Glutamatergic neuron (in vitro differentiated cells): ENCODE results near the gene TRPV4. TPM values are rescaled to one million over a fixed set of nuclear protein-coding genes. Genes with fewer than 3 reads are reported as not detected.

Experiments used
- DNase-seq: peaks from one replicate; pipeline ENCODE4 v3.0.0; 2022
- H3K27ac Mint-ChIP-seq: one replicate; pipeline ENCODE4 v1.8.0; 2020; ENCODE audit warnings: mild to moderate bottlenecking, mixed read lengths, inconsistent platforms; ENCODE audit not compliant: unreplicated experiment
- H3K27me3 Mint-ChIP-seq: one replicate; pipeline ENCODE4 v1.8.0; 2020; ENCODE audit warnings: mild to moderate bottlenecking, moderate library complexity, mixed read lengths, inconsistent platforms; ENCODE audit not compliant: unreplicated experiment
- H3K36me3 Mint-ChIP-seq: one replicate; pipeline ENCODE4 v1.8.0; 2020; ENCODE audit warnings: mild to moderate bottlenecking, mixed read lengths, inconsistent platforms; ENCODE audit not compliant: unreplicated experiment
- H3K4me1 Mint-ChIP-seq: one replicate; pipeline ENCODE4 v1.8.0; 2020; ENCODE audit warnings: mild to moderate bottlenecking, low read depth, mixed read lengths, inconsistent platforms; ENCODE audit not compliant: unreplicated experiment
- H3K4me3 Mint-ChIP-seq: one replicate; pipeline ENCODE4 v1.8.0; 2020; ENCODE audit warnings: mild to moderate bottlenecking, mixed read lengths, inconsistent platforms; ENCODE audit not compliant: unreplicated experiment
- H3K9me3 Mint-ChIP-seq: one replicate; pipeline ENCODE4 v1.8.0; 2020; ENCODE audit warnings: mild to moderate bottlenecking, moderate library complexity, mixed read lengths, inconsistent platforms; ENCODE audit not compliant: unreplicated experiment
- total RNA-seq: library from RNA; stranded (reverse); fragmentation: NEBNext Ultra II Directional; extraction: Animal tissue kit (Norgen Biotek cat#: 25700); gene quantifications from one replicate; pipeline ENCODE4 v1.2.1, GENCODE V29; 2021; ENCODE audit not compliant: unreplicated experiment
- TF ChIP-seq, protein P1 (sequence below): fragments of 200-600 bp; sonication (generic); IDR thresholded peaks from one replicate; pipeline ENCODE4 v1.5.0; 2021; ENCODE audit not compliant: partially characterized antibody, unreplicated experiment

The TRPV4 gene
- total RNA-seq, 1 donor from 2014 or later = 0.17 TPM

DNA sequence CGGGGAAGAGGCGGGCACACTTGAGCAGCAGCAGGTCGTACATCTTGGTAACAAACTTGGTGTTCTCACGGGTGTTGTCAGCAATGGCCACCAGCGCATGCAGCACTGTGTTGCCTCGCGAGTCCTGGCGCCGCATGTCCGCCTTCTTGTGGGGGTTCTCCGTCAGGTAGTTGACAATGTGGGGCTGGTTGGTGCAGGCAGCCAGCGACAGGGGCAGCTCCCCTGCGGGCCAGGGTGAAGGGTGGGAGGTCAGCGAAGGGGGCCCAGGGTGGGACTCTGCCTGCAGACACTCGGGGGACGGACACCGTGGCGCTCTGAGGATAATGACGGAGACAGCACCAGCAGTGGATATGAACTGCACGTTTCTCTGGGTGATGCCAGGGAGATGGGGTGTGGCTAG lies 34.5 kb downstream of the TRPV4 start:
- peaks cover 7% of the 10 kb centered on the region for H3K27me3 Mint-ChIP-seq
- H3K9me3 Mint-ChIP-seq = no peaks in the 10 kb centered on the region
- TF ChIP-seq, protein P1, sequence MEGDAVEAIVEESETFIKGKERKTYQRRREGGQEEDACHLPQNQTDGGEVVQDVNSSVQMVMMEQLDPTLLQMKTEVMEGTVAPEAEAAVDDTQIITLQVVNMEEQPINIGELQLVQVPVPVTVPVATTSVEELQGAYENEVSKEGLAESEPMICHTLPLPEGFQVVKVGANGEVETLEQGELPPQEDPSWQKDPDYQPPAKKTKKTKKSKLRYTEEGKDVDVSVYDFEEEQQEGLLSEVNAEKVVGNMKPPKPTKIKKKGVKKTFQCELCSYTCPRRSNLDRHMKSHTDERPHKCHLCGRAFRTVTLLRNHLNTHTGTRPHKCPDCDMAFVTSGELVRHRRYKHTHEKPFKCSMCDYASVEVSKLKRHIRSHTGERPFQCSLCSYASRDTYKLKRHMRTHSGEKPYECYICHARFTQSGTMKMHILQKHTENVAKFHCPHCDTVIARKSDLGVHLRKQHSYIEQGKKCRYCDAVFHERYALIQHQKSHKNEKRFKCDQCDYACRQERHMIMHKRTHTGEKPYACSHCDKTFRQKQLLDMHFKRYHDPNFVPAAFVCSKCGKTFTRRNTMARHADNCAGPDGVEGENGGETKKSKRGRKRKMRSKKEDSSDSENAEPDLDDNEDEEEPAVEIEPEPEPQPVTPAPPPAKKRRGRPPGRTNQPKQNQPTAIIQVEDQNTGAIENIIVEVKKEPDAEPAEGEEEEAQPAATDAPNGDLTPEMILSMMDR = no peak
- no peaks in the 10 kb centered on the region for H3K36me3 Mint-ChIP-seq
- H3K27ac Mint-ChIP-seq = no peak overlapping the region
- H3K4me1 Mint-ChIP-seq = no peaks in the 10 kb centered on the region
- no peak for DNase-seq
- H3K4me3 Mint-ChIP-seq = no peak overlapping the region

DNA sequence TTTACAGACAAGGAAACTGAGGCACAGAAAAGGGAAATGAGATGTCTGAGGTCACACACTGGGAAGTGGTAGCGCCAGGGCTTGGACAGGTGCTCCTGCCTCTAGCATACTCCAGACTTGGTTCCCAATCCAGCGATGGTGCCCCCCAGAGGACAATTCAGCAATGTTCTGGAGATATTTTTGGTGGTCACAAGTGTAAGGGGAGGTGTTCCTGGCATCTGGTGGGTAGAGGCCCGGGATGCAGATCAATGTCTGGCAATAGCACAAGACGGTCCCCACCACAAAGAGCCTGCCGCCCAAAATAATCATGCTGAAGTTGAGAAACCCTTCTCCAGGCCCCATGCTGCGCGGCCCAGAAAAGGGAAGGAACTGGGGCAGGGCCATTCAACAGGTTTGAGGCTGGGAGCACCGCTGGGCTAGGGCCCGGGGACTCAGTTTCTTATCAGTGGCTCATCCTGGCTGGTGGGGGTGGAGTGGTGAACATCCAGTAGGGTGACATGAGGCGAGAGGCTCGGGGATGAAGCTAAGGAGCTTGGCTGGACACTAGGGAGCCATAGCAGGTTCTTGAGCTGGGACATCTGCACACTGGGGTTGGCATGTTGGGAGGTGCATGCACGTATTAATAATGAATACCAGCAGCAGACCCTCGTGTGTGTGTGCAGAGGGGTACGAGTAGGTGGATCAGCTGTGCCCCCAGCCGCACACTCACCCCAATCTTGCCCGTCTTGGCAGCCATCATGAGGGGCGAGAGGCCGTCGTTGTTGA lies 35.1 kb downstream of the TRPV4 start:
- H3K27me3 Mint-ChIP-seq = peaks cover 10% of the 10 kb centered on the region
- no peaks in the 10 kb centered on the region for H3K4me1 Mint-ChIP-seq
- TF ChIP-seq, protein P1 = no peak
- H3K4me3 Mint-ChIP-seq = no peak overlapping the region
- no peaks in the 10 kb centered on the region for H3K36me3 Mint-ChIP-seq
- H3K27ac Mint-ChIP-seq = no peak overlapping the region
- no peak for DNase-seq
- no peaks in the 10 kb centered on the region for H3K9me3 Mint-ChIP-seq

DNA sequence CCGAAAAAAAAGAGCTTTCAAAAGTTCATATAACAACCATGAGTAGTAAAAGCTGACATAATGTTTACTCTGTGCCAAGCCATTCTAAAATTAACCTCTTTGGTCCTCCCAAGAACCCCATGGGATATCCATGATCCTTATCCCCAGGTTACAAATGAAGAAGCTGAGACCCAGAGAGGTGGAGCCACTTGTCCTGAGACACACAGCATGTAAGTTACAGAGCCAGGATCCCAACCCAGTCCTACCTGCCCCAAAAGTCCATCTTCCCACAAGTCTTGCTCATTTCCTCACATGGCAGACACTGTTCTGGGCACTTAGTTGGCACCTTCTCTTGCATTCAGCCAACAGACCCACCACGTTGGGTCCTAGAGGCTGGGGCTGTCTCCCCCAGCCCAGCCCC lies 37.1 kb downstream of the TRPV4 start:
- peaks cover 2% of the 10 kb centered on the region for H3K9me3 Mint-ChIP-seq
- DNase-seq = no peak
- H3K36me3 Mint-ChIP-seq = no peaks in the 10 kb centered on the region
- H3K4me1 Mint-ChIP-seq = no peaks in the 10 kb centered on the region
- H3K27ac Mint-ChIP-seq = no peak overlapping the region
- no peak overlapping the region for H3K4me3 Mint-ChIP-seq
- peaks cover 10% of the 10 kb centered on the region for H3K27me3 Mint-ChIP-seq
- TF ChIP-seq, protein P1 = no peak

DNA sequence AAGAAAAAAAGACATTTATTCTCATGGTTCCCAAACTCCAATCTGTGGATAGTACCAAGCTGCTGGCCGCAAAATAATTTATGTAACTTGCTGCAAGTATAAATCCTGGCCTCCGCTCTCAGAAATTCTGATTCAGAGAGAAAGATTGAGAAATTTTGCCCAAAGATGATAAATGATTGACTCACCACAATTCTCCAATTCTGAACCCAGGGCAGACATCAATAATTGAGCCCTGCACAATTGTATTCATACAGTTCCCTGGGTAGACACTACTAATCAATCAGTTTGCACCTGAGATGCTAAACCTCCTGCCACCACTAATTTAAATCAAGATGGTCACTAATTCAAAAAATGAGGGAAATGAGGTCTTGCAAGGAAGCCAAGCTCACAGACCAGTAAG lies 38.2 kb downstream of the TRPV4 start:
- Mint-ChIP-seq H3K4me1 (no peaks in the 10 kb centered on the region), H3K36me3 (no peaks in the 10 kb centered on the region), H3K9me3 (peaks cover 2% of the 10 kb centered on the region), H3K27ac (no peak overlapping the region), H3K27me3 (peaks cover 8% of the 10 kb centered on the region), H3K4me3 (no peak overlapping the region)
- DNase-seq = no peak
- TF ChIP-seq, protein P1 = no peak

DNA sequence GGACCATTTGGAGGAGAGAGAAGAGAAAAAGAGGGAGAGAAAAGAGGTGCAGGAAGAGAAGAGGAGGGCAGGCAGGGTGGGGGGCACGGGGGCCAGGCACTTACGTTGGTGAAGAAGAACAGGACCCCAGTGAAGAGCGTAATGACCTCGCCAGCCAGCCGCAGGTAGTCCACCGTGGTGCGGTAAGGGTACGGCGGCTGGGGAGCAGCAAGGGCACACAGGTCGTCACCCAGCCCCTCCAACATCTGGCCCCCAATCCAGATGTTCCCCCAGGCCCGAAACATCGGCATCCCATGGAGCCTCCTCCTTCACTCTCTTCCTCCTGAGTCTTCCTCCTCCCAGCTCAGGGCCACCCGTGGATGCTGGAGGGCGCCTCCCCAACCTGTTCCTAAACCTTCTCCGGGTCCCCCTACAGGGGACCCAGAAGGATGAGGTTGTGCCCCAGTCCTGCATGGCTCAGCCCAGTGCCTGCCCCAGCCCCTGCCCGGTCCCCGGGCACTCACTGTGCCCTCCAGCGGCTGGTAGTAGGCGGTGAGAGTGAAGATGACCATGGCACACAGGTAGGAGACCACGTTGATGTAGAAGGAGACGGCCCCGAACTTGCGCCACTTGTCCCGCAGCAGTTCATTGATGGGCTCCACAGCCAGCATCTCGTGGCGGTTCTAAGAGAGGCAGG lies 39.2 kb downstream of the TRPV4 start:
- TF ChIP-seq, protein P1 = no peak
- Mint-ChIP-seq H3K36me3 (no peaks in the 10 kb centered on the region), H3K9me3 (peaks cover 2% of the 10 kb centered on the region), H3K4me1 (no peaks in the 10 kb centered on the region), H3K27ac (no peak overlapping the region), H3K4me3 (no peak overlapping the region), H3K27me3 (peaks cover 8% of the 10 kb centered on the region)
- DNase-seq = no peak
